A673 (cell line): Measurements from ENCODE around the gene LARP4. TPM values are rescaled to one million over a fixed set of nuclear protein-coding genes. Genes with fewer than 3 reads are reported as not detected.
"Not testable (repeated sequence)": the region's sequence is repeated elsewhere in the genome, so short reads cannot be mapped to it uniquely, and the experiment has no call there.

ENCODE experiments used
- BruUV-seq: library from RNA; stranded (reverse); fragments of 400-500 nt; replicated peaks from 2 replicates; lab custom pipeline; 2021; lab: Mats Ljungman, UMichigan
- CTCF ChIA-PET: fragments of 300-600 bp; sonication (Branson Sonifier 250); formaldehyde crosslinking; loops from one replicate; lab custom pipeline; 2022; ENCODE audit warnings: antibody characterized with exemption; lab: Charles Lee
- POLR2A ChIA-PET: fragments of 300-600 bp; sonication (Branson Sonifier 250); formaldehyde crosslinking; loops from one replicate; lab custom pipeline; 2022; ENCODE audit warnings: antibody characterized with exemption; ENCODE audit not compliant: low non-redundant PET; lab: Charles Lee
- DNase-seq: peaks from one replicate; pipeline ENCODE4 v3.0.0-alpha.2; 2015; ENCODE audit warnings: low spot score
- H3K27ac ChIP-seq: fragments of 200-600 bp; sonication (generic); 2 replicates; pipeline ENCODE4 v1.5.1; 2016; ENCODE audit warnings: mixed run types, low read depth, mild to moderate bottlenecking, mixed read lengths, antibody characterized with exemption, low read length; ENCODE audit not compliant: poor library complexity, severe bottlenecking
- H3K27me3 ChIP-seq: fragments of 200-600 bp; sonication (generic); replicated peaks from 2 replicates; pipeline ENCODE4 v1.6.1; 2017; ENCODE audit warnings: mixed run types, low read depth, mild to moderate bottlenecking, mixed read lengths, antibody characterized with exemption, low read length; ENCODE audit not compliant: insufficient read depth, poor library complexity
- H3K36me3 ChIP-seq: fragments of 200-600 bp; sonication (generic); 2 replicates; pipeline ENCODE4 v1.6.1; 2016; ENCODE audit warnings: mixed run types, mild to moderate bottlenecking, mixed read lengths, antibody characterized with exemption, low read length; ENCODE audit not compliant: insufficient read depth, poor library complexity, severe bottlenecking
- H3K4me1 ChIP-seq: fragments of 200-600 bp; sonication (generic); 2 replicates; pipeline ENCODE4 v1.6.1; 2017; ENCODE audit warnings: mixed run types, mild to moderate bottlenecking, mixed read lengths, antibody characterized with exemption, low read length; ENCODE audit not compliant: insufficient read depth, poor library complexity, severe bottlenecking
- H3K4me3 ChIP-seq: fragments of 200-600 bp; sonication (generic); 2 replicates; pipeline ENCODE4 v1.5.1; 2016; ENCODE audit warnings: low read depth, mixed run types, mild to moderate bottlenecking, mixed read lengths, low read length; ENCODE audit not compliant: poor library complexity, severe bottlenecking
- H3K9me3 ChIP-seq: fragments of 200-600 bp; sonication (generic); 2 replicates; pipeline ENCODE4 v1.6.1; 2016; ENCODE audit warnings: mixed run types, low read depth, mild to moderate bottlenecking, mixed read lengths, antibody characterized with exemption, low read length; ENCODE audit not compliant: poor library complexity, severe bottlenecking
- CTCF ChIP-seq: fragments of 300-800, 200-600 bp; sonication (generic); conservative IDR thresholded peaks from 2 replicates; pipeline ENCODE4 v1.5.1; 2017; ENCODE audit warnings: low read depth, mild to moderate bottlenecking, antibody characterized with exemption, low read length, moderate library complexity, mixed read lengths
- EZH2 ChIP-seq: fragments of 200-600 bp; sonication (generic); IDR thresholded peaks from 2 replicates; pipeline ENCODE4 v1.6.1; 2017; ENCODE audit warnings: borderline replicate concordance, low read depth, mild to moderate bottlenecking, mixed read lengths, antibody characterized with exemption, low read length; ENCODE audit not compliant: poor library complexity, severe bottlenecking
- intact Hi-C: fragments of 100-400 bp; cut with micrococcal nuclease; formaldehyde crosslinking; loops from one replicate; pipeline ENCODE4 v1.10.0; 2022; ENCODE audit not compliant: unreplicated experiment
- total RNA-seq: library from RNA; stranded (reverse); gene quantifications from 2 replicates; pipeline ENCODE4 v1.2.3, GENCODE V29; 2021

Gene LARP4
- total RNA-seq, 1 experiment from 2014 or later, result 91.0 TPM

GRCh38 chr12:50365709-50366406, 34.8 kb upstream of the LARP4 start:
- POLR2A ChIA-PET, result no interaction called here
- TF ChIP-seq EZH2 (no peak), CTCF (no peak)
- Histone ChIP-seq H3K27me3 (no peaks in the 10 kb centered on the region), H3K36me3 (no peaks in the 10 kb centered on the region), H3K27ac (no peak overlapping the region), H3K9me3 (no peaks in the 10 kb centered on the region), H3K4me1 (no peaks in the 10 kb centered on the region), H3K4me3 (no peak overlapping the region)
- BruUV-seq, result no TSS peak
- CTCF ChIA-PET, result no interaction called here
- DNase-seq, result no peak
- intact Hi-C loops, result no loop called here

- H3K4me1 ChIP-seq, intact Hi-C loops, H3K4me3 ChIP-seq, H3K27me3 ChIP-seq, DNase-seq, POLR2A ChIA-PET, H3K36me3 ChIP-seq, H3K9me3 ChIP-seq, BruUV-seq, H3K27ac ChIP-seq: not testable (repeated sequence)
- CTCF ChIA-PET, result interaction anchor here (0.6 kb wide), 1 partner anchor 259 kb away, joined by 3 read pairs; no protein-coding TSS in a partner anchor
Observed at GRCh38 chr12:50370672-50371071, 30.0 kb upstream of the LARP4 start.

- intact Hi-C loops, result no loop called here
- H3K4me1 ChIP-seq, result no peaks in the 10 kb centered on the region
- H3K9me3 ChIP-seq, result no peaks in the 10 kb centered on the region
- H3K27me3 ChIP-seq, result no peaks in the 10 kb centered on the region
- no peak overlapping the region for H3K27ac ChIP-seq
- no peaks in the 10 kb centered on the region for H3K36me3 ChIP-seq
- ChIA-PET POLR2A (no interaction called here), CTCF (no interaction called here)
- no peak for DNase-seq
- BruUV-seq, result no TSS peak
- H3K4me3 ChIP-seq, result no peak overlapping the region
- TF ChIP-seq EZH2, result no peak
- no peak for TF ChIP-seq CTCF
Observed at GRCh38 chr12:50375802-50376201, 24.9 kb upstream of the LARP4 start.

- no peak for DNase-seq
- H3K36me3 ChIP-seq, result no peaks in the 10 kb centered on the region
- ChIA-PET CTCF (no interaction called here), POLR2A (no interaction called here)
- H3K27ac ChIP-seq, result no peak overlapping the region
- no TSS peak for BruUV-seq
- no peaks in the 10 kb centered on the region for H3K4me1 ChIP-seq
- H3K27me3 ChIP-seq, result no peaks in the 10 kb centered on the region
- no peak overlapping the region for H3K4me3 ChIP-seq
- H3K9me3 ChIP-seq, result no peaks in the 10 kb centered on the region
- TF ChIP-seq CTCF (no peak), EZH2 (no peak)
- intact Hi-C loops, result no loop called here
Observed at GRCh38 chr12:50380761-50381325, 19.8 kb upstream of the LARP4 start.
